GM12872 (cell line): Measurements from ENCODE around the gene ANXA5.
A peak's percentile ranks its signal among the peaks of the same experiment; 100 is the strongest.

Experiments
- TF ChIP-seq, protein P1 (sequence below): IDR thresholded peaks from 3 replicates; pipeline ENCODE4 v1.5.1; 2011; ENCODE audit warnings: low read depth, mild to moderate bottlenecking, low read length, moderate library complexity; ENCODE audit not compliant: insufficient read depth

The ANXA5 gene

DNA sequence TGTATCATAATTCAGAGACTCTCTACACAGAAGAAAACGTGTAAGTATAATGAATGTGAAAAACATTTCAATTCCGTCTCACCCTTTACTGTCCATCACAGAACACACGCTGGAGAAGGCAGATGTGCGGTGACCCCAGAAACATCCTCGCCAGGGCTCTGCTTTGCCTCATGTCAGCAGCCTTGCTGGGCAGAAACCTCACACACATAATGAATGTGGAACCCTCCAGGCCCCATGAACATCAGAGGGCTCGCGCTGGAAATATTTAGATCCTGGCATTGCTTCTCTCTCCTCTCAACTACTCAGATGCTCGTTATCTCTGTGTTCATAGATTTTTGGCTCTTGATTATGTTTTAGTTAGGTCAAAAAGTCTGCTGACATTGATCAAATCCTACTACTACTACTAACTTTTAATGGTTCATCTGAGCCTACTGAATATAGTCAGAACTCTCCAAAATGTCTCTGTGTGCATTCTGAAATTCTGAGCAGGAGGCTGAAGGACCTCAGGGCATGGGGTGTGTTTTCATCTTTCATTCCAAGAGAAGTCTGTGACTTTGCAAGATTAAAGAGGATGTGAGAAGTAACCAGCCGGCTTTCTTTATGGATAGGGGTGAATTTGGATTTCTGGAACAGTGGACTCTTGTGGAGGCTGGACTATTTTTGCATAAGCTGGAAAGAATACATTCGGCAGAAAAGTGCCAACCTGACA is 41.2 kb upstream of the ANXA5 start:
- TF ChIP-seq, protein P1, sequence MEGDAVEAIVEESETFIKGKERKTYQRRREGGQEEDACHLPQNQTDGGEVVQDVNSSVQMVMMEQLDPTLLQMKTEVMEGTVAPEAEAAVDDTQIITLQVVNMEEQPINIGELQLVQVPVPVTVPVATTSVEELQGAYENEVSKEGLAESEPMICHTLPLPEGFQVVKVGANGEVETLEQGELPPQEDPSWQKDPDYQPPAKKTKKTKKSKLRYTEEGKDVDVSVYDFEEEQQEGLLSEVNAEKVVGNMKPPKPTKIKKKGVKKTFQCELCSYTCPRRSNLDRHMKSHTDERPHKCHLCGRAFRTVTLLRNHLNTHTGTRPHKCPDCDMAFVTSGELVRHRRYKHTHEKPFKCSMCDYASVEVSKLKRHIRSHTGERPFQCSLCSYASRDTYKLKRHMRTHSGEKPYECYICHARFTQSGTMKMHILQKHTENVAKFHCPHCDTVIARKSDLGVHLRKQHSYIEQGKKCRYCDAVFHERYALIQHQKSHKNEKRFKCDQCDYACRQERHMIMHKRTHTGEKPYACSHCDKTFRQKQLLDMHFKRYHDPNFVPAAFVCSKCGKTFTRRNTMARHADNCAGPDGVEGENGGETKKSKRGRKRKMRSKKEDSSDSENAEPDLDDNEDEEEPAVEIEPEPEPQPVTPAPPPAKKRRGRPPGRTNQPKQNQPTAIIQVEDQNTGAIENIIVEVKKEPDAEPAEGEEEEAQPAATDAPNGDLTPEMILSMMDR: no peak

DNA sequence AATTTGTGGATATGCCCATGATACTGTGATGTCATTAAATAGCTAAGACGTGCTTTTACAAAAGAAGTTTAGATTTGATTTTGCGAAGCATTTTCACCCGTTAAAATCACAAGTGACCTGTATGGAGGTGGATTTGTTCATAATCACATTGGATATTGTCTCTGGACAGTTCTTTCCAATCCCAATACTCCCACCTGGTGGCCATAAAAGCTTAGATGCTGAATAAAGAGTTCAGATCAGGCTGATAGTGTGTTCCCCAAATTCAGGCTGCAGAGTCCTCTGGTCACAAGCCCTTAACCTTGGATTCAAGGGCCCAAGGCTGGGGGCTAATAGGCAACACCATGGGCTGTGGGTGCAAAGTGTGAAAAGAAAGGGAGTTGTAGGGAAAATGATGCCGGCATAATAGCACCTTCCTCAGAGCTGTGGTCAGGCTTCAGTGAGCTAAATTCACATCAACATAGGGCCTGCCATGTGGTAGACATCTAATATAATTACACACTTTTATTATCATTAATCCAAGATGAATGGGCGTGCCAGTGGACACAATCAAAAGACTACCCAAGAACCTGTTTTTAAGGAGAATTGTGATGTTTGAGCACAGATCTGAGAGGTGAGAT is 40.1 kb upstream of the ANXA5 start:
- TF ChIP-seq, protein P1: peak; percentile 34; the same call in 2 of the 3 replicates

DNA sequence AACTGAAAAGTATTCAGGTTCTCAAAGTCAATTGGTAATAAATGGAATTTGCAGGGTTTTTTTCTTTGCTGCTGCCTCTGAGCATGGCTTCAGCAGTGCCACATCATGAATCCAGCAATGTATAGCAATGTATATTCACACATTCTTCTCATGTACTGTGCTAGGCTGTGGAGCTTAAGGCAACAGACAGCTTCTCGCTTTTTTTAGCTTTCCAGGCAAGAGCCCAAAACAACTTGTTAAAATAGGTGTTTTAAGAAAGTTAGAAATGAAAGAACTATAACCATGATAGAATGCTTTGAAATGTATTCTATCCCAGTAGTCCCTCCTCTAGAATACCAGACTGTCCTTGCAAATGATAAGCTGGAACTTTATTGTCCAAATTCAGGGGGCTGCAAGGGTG is 37.8 kb upstream of the ANXA5 start:
- TF ChIP-seq, protein P1: no peak

DNA sequence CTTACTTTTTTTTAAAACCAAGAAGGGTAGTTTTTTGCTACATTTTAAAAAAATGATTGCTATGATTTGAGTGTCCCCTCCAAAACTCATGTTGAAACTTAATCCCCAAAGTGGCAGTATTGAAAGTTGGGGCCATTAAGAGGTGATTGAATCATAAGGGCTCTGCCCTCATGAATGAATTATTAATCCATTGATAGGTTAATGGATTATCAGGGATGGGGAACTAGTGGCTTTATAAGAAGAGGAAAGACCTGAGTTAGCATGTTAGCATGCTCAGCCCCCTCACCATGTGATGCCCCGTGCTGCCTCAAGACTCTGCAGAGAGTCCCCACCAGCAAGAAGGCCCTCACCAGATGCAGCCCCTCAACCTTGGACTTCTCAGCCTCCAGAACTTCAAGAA is 37.2 kb upstream of the ANXA5 start:
- TF ChIP-seq, protein P1: no peak

DNA sequence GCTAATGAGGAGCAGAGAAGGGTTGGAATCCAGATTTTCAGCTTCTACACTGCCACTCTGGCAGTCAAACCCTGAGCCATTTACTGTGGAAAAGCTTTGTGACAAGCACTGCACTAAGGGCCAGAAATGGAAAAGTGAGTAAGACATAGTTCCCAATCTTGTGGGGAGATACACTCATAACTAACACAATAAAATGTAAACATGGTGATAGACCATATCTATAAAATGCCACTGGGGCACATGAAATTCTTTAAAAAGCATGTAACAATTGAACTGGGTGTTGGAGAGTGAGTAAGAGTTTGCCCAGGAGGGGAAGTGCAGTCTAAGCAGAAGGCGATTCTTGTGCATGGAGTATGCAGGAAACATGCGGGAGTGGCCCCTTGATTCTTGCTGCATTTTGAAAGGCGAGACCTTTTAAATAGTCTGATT is 32.0 kb upstream of the ANXA5 start:
- TF ChIP-seq, protein P1: no peak

DNA sequence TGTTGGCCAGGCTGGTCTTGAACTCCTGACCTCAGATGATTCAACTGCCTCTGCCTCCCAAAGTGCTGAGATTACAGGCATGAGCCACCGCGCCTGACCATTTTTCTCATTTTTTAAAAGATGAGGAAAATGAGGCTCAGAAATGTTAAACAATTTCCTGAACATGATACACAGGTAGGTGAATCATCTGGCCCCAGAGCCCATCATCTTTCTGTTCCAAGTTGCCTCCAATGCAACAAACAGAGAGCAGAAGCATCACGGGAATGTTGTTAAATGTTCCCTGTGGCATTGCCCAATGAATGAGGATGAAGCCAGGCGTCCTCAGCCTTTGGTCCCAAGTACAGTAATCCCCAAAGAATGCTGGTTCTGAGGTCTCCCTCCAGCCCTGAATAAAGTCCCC is 31.3 kb upstream of the ANXA5 start:
- TF ChIP-seq, protein P1: no peak

DNA sequence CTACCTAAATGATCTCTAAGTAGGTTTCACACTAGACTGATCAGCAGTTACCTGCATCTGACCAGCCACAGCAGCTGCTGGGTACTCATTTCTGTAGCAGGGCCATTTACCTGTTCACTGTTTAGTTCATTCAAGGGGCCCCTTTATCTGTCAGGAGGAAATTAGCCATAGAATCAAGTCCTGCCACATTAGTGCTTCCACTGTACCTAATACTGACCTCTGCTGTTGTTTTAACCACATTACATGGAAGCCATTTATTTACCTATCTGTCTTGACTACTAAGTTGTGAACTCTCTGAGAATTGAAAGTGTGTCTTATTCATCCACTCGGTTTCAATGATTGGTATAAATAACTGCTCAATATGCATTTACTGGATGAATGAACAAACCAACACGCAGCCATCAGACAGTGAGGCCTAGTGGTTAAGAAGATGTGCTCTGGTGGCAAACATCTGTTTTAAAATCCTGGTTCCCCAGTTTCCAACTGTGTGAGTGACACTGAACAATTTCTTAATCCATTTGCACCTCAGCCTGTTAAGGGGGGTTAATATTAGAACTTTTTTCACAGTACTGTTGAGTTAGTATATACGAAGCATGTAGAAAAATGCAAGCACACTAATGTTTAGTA is 30.0 kb upstream of the ANXA5 start:
- TF ChIP-seq, protein P1: peak; percentile 63
